ENCODE results near the gene THAP4. TPM values are rescaled to one million over a fixed set of nuclear protein-coding genes. Genes with fewer than 3 reads are reported as not detected.

The THAP4 gene
- total and polyA plus RNA-seq, 2 experiments from 2014 or later = 82.0 to 101 TPM

DNA sequence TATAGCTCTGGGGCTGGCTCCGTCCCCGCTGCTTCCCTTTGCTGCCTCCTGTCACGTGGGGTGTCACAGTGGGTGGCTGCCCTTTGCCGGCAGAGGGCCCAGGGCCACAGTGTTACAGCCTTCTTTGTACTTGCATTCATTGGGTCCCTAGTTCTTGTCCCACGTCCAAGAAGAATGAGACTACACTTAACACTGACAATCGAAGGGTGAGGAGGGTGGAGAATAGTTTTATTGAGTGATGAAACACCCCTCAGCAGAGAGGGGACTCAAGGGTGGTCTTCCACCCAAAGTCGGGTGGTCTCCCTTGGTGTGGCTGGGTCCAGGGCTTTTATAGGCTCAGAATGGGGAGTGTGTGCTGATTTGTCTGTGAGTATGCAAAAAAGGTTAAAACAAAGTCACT is 2.4 kb upstream of the THAP4 start:
- no peak overlapping the region for H3K27ac ChIP-seq
- TF ChIP-seq, protein P1, sequence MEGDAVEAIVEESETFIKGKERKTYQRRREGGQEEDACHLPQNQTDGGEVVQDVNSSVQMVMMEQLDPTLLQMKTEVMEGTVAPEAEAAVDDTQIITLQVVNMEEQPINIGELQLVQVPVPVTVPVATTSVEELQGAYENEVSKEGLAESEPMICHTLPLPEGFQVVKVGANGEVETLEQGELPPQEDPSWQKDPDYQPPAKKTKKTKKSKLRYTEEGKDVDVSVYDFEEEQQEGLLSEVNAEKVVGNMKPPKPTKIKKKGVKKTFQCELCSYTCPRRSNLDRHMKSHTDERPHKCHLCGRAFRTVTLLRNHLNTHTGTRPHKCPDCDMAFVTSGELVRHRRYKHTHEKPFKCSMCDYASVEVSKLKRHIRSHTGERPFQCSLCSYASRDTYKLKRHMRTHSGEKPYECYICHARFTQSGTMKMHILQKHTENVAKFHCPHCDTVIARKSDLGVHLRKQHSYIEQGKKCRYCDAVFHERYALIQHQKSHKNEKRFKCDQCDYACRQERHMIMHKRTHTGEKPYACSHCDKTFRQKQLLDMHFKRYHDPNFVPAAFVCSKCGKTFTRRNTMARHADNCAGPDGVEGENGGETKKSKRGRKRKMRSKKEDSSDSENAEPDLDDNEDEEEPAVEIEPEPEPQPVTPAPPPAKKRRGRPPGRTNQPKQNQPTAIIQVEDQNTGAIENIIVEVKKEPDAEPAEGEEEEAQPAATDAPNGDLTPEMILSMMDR (IDR thresholded peaks at IDR 0.05; ENCODE audit: low read depth, low read length) = no peak
- no peaks in the 10 kb centered on the region for H3K27me3 ChIP-seq
- no peak overlapping the region for H3K4me3 ChIP-seq
- no peaks in the 10 kb centered on the region for H3K9me3 ChIP-seq (ENCODE audit: low read depth)
- H3K36me3 ChIP-seq = no peaks in the 10 kb centered on the region
- peaks cover 12% of the 10 kb centered on the region for H3K4me1 ChIP-seq (ENCODE audit: low read depth)
- DNase-seq (ENCODE audit: low read depth in 1 of 2, low spot score in 1 of 2) = no peak

DNA sequence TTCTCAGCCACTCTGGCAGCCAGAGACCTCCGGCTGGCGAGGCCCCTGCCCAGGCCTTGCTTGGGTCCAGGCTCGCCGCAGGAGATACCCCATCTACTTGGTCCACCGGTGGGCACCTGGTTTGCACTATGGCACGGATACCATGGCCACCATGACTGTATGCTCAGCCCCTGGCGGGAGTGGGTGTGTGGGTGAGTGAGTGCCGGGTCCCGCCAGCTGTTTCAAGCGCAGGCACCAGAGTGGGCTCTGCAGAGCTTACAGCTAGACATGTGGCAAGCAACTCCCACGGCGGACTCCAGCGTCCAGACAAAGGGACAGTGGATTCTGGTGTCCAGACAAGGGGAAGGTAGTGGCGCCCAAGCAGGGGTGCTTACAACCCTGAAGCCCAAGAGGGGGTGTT is 2.0 kb upstream of the THAP4 start:
- H3K27me3 ChIP-seq = no peaks in the 10 kb centered on the region
- no peaks in the 10 kb centered on the region for H3K9me3 ChIP-seq (ENCODE audit: low read depth)
- no peak for DNase-seq (ENCODE audit: low read depth in 1 of 2, low spot score in 1 of 2)
- peaks cover 12% of the 10 kb centered on the region for H3K4me1 ChIP-seq (ENCODE audit: low read depth)
- no peak overlapping the region for H3K4me3 ChIP-seq
- H3K27ac ChIP-seq = no peak overlapping the region
- TF ChIP-seq, protein P1 (IDR thresholded peaks at IDR 0.05; ENCODE audit: low read depth, low read length) = no peak
- H3K36me3 ChIP-seq = no peaks in the 10 kb centered on the region

DNA sequence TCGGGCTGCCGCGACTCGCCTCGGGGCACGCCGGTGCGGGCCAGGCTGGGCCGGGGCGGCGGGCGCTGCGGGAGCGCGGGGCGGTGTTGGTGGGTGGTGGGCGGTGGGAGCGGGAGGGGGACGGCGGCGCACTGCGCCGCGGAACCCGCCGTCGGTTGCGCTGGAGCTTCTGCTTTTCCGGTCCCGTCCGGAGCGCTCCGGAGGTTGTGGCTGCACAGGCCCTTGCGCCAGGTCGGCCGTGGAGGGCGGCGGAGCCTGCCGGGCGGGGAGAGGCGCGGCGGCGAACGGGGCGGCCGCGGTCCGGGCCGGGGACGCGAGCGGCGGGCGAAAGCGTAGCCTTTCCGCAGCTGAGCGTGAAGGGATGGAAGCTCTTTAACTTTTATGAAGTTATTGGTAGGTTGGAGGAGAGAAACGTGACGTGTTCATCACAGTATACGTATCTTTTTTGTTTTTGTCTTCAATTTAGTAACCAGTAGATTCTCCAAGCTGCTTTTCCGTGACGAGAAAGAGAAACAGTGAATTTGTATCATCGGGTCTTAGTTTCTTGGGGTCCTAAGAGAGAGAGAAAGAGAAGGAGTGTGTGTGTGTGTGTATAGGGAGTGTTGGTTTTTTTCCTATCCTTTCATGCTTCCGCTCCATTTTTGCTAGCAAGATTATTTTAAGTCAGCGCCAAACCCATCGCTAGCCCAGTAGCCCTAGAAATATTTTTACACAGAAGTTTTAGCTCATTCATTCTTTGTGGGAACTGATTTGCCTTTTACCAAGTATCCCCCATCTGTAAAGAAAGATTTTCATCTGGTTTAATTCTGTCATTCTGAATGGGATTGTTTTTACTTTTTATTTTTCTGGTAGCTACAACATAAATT is 1.1 kb upstream of the THAP4 start:
- H3K36me3 ChIP-seq = peaks cover 5% of the 10 kb centered on the region
- no peaks in the 10 kb centered on the region for H3K27me3 ChIP-seq
- TF ChIP-seq, protein P1 (IDR thresholded peaks at IDR 0.05; ENCODE audit: low read depth, low read length) = no peak
- H3K4me3 ChIP-seq = peak overlapping the region; percentile 91
- H3K27ac ChIP-seq = peak overlapping the region; percentile 100
- H3K4me1 ChIP-seq (ENCODE audit: low read depth) = peaks cover 12% of the 10 kb centered on the region
- DNase-seq (ENCODE audit: low read depth in 1 of 2, low spot score in 1 of 2) = peak in 1 of 2 donors; percentile 46
- no peaks in the 10 kb centered on the region for H3K9me3 ChIP-seq (ENCODE audit: low read depth)

DNA sequence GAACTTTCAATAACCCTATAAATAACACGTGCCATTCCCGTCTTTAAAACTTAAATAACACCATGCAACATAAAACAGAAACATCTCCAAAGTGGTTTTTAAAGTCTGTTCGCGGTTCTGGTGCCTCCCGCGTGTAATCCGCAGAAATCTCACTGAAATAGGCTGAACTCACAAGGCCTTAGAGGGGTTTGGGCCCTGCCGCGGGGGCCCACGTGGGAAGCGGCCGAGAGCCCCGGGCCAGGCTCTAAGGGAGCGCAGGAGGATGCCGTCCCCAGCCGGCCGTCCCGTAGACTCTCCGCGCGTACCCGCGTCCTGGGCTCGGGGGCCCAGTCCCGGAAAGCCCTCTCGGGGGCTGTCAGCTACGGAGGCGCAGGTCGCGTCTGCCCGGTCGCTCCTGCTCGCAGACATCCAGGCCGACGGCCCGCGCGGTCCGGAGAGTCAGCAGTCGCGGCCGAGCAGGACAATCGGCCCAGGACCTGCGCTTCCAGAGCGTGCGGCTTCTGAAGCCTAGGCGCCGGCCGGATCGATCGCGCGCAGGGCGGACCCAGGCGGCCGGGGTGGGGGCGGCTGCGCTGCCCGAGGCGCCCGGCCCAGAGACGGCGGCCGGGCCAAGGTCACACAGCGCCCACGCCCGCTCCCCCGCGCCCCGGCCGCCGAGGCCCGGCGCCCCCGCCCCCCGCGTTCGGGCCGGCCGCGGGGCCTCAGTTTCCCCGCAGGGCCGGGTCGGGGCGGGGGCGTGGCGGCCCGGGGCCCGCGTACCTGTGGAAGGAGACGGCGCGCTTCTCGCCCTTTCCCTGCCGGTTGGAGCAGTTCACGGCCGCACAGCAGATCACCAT is 558 bp downstream of the THAP4 start:
- H3K27ac ChIP-seq = peak overlapping the region; percentile 100
- H3K9me3 ChIP-seq (ENCODE audit: low read depth) = no peaks in the 10 kb centered on the region
- peak overlapping the region; percentile 91 for H3K4me3 ChIP-seq
- TF ChIP-seq, protein P1 (IDR thresholded peaks at IDR 0.05; ENCODE audit: low read depth, low read length) = no peak
- H3K27me3 ChIP-seq = no peaks in the 10 kb centered on the region
- peaks cover 17% of the 10 kb centered on the region for H3K36me3 ChIP-seq
- peak; percentile 34 to 68 for DNase-seq (ENCODE audit: low read depth in 1 of 2, low spot score in 1 of 2)
- peaks cover 12% of the 10 kb centered on the region for H3K4me1 ChIP-seq (ENCODE audit: low read depth)

DNA sequence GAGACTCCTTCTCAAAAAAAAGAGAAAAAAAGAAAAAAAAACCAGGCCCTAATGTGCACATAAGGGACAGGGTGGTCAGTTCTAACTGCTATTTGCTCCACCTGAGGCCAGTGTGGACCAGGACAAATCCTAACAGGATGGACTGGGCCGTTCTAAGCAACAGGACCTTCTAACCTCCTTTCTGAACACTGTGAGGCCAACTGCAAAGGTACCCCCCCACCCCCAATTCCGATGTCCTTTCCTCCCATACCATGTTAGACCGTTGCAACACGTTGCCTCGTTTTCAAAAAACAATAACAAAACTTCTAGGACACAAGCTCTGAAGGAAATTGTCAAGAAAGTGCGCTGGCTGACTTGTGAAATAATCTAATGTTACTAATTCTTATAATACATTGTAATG is 1.2 kb downstream of the THAP4 start:
- peak overlapping the region; percentile 91 for H3K4me3 ChIP-seq
- peaks cover 17% of the 10 kb centered on the region for H3K36me3 ChIP-seq
- H3K9me3 ChIP-seq (ENCODE audit: low read depth) = no peaks in the 10 kb centered on the region
- H3K4me1 ChIP-seq (ENCODE audit: low read depth) = peaks cover 12% of the 10 kb centered on the region
- TF ChIP-seq, protein P1 (IDR thresholded peaks at IDR 0.05; ENCODE audit: low read depth, low read length) = no peak
- H3K27me3 ChIP-seq = no peaks in the 10 kb centered on the region
- DNase-seq (ENCODE audit: low read depth in 1 of 2, low spot score in 1 of 2) = peak in 1 of 2 donors; percentile 33
- peak overlapping the region; percentile 49 for H3K27ac ChIP-seq

Data from cardiac muscle cell (in vitro differentiated cells and primary cell).